Measurements from ENCODE around the gene RSAD2. TPM values are rescaled to one million over a fixed set of nuclear protein-coding genes. Genes with fewer than 3 reads are reported as not detected.

RSAD2 gene
- total RNA-seq, 1 experiment from 2014 or later = not detected

DNA sequence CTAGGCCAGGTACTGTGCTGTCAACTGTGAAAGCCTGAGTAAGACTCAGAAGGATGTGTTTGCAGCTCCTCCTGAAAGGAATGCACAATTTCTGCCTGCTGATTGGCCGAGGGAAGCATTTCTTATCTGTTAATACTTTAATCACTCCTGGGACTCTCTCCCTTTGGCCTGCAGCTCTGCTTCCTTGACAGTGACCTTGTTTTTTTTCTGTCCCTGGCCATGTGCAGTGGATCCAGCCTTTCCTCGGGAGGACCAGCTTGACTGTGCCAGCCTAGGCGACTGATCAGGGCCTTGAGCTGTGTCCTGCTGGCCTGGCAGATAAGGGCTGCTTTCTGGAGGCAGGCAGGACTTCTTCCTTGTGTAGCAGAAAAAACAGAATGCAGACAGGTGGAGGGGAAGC is 49.6 kb downstream of the RSAD2 start:
- Mint-ChIP-seq H3K27me3 (ENCODE audit: low read depth) (no peaks in the 10 kb centered on the region), H3K27ac (no peak overlapping the region), H3K36me3 (peaks cover 7% of the 10 kb centered on the region), H3K9me3 (peaks cover 14% of the 10 kb centered on the region), H3K4me3 (no peak overlapping the region), H3K4me1 (peaks cover 38% of the 10 kb centered on the region)
- POLR2A ChIA-PET = no interaction called here
- TF ChIP-seq HMGA2 (CRISPR knock-in tag; IDR thresholded peaks at IDR 0.05) = no peak
- no peak for TF ChIP-seq RORB (CRISPR knock-in tag; IDR thresholded peaks at IDR 0.05)
- no peak for TF ChIP-seq TEAD4 (CRISPR knock-in tag; IDR thresholded peaks at IDR 0.05)
- TF ChIP-seq ETV6 (CRISPR knock-in tag; IDR thresholded peaks at IDR 0.05) = no peak
- no peak for TF ChIP-seq OVOL2 (CRISPR knock-in tag; IDR thresholded peaks at IDR 0.05; ENCODE audit: borderline replicate concordance)
- TF ChIP-seq, protein P1, sequence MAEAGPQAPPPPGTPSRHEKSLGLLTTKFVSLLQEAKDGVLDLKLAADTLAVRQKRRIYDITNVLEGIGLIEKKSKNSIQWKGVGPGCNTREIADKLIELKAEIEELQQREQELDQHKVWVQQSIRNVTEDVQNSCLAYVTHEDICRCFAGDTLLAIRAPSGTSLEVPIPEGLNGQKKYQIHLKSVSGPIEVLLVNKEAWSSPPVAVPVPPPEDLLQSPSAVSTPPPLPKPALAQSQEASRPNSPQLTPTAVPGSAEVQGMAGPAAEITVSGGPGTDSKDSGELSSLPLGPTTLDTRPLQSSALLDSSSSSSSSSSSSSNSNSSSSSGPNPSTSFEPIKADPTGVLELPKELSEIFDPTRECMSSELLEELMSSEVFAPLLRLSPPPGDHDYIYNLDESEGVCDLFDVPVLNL (CRISPR knock-in tag; IDR thresholded peaks at IDR 0.05; ENCODE audit: borderline replicate concordance, low read depth) = no peak
- no peak for TF ChIP-seq SP1 (CRISPR knock-in tag; conservative IDR thresholded peaks at IDR 0.05)
- TF ChIP-seq, protein P2, sequence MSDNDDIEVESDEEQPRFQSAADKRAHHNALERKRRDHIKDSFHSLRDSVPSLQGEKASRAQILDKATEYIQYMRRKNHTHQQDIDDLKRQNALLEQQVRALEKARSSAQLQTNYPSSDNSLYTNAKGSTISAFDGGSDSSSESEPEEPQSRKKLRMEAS (CRISPR knock-in tag; IDR thresholded peaks at IDR 0.05) = no peak
- no peak for TF ChIP-seq ZNF423 (CRISPR knock-in tag; IDR thresholded peaks at IDR 0.05)
- no peak for TF ChIP-seq ZBTB43 (CRISPR knock-in tag; IDR thresholded peaks at IDR 0.05)
- TF ChIP-seq ZNF121 (CRISPR knock-in tag; IDR thresholded peaks at IDR 0.05) = no peak
- no peak for TF ChIP-seq ZNF396 (CRISPR knock-in tag; IDR thresholded peaks at IDR 0.05; ENCODE audit: borderline replicate concordance)
- TF ChIP-seq IRF2 (CRISPR knock-in tag; IDR thresholded peaks at IDR 0.05; ENCODE audit: borderline replicate concordance, low read depth) = no peak
- TF ChIP-seq ZBTB21 (CRISPR knock-in tag; IDR thresholded peaks at IDR 0.05; ENCODE audit: borderline replicate concordance) = no peak
- TF ChIP-seq ZNF138 (CRISPR knock-in tag; conservative IDR thresholded peaks at IDR 0.05) = no peak
- TF ChIP-seq GRHL2 (CRISPR knock-in tag; IDR thresholded peaks at IDR 0.05; ENCODE audit: insufficient replicate concordance, severe bottlenecking) = no peak
- DNase-seq (ENCODE audit: low spot score) (no peak), ATAC-seq (no peak)
- CTCF ChIA-PET = interaction anchor here (1.0 kb wide), 1 partner anchor 10 kb away, joined by 3 read pairs; no protein-coding TSS in a partner anchor

GRCh38 chr2:6927753-6928152 is 50.2 kb downstream of the RSAD2 start:
- ChIA-PET CTCF (interaction anchor here (1.0 kb wide), 1 partner anchor 11 kb away, joined by 3 read pairs; no protein-coding TSS in a partner anchor), POLR2A (no interaction called here)
- peaks cover 7% of the 10 kb centered on the region for H3K36me3 Mint-ChIP-seq
- H3K9me3 Mint-ChIP-seq = peaks cover 15% of the 10 kb centered on the region
- no peaks in the 10 kb centered on the region for H3K27me3 Mint-ChIP-seq (ENCODE audit: low read depth)
- no peak for DNase-seq (ENCODE audit: low spot score)
- no peak overlapping the region for H3K4me3 Mint-ChIP-seq
- H3K27ac Mint-ChIP-seq = no peak overlapping the region
- no peak for ATAC-seq
- H3K4me1 Mint-ChIP-seq = peaks cover 38% of the 10 kb centered on the region
- TF ChIP-seq STAT6 (CRISPR knock-in tag; conservative IDR thresholded peaks at IDR 0.05; ENCODE audit: low read depth) (no peak), ZNF425 (CRISPR knock-in tag; conservative IDR thresholded peaks at IDR 0.05) (no peak), RELA (CRISPR knock-in tag; IDR thresholded peaks at IDR 0.05; ENCODE audit: borderline replicate concordance) (no peak), FOXJ3 (CRISPR knock-in tag; IDR thresholded peaks at IDR 0.05; ENCODE audit: borderline replicate concordance) (no peak), FOXP1 (CRISPR knock-in tag; IDR thresholded peaks at IDR 0.05; ENCODE audit: borderline replicate concordance) (no peak), GABPB1 (CRISPR knock-in tag; IDR thresholded peaks at IDR 0.05) (no peak), HMGXB4 (CRISPR knock-in tag; IDR thresholded peaks at IDR 0.05) (no peak), NFATC4 (CRISPR knock-in tag; IDR thresholded peaks at IDR 0.05) (no peak), ZBTB21 (CRISPR knock-in tag; IDR thresholded peaks at IDR 0.05; ENCODE audit: borderline replicate concordance) (no peak)
- TF ChIP-seq, protein P3, sequence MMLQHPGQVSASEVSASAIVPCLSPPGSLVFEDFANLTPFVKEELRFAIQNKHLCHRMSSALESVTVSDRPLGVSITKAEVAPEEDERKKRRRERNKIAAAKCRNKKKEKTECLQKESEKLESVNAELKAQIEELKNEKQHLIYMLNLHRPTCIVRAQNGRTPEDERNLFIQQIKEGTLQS (CRISPR knock-in tag; conservative IDR thresholded peaks at IDR 0.05) = no peak
- TF ChIP-seq, protein P4, sequence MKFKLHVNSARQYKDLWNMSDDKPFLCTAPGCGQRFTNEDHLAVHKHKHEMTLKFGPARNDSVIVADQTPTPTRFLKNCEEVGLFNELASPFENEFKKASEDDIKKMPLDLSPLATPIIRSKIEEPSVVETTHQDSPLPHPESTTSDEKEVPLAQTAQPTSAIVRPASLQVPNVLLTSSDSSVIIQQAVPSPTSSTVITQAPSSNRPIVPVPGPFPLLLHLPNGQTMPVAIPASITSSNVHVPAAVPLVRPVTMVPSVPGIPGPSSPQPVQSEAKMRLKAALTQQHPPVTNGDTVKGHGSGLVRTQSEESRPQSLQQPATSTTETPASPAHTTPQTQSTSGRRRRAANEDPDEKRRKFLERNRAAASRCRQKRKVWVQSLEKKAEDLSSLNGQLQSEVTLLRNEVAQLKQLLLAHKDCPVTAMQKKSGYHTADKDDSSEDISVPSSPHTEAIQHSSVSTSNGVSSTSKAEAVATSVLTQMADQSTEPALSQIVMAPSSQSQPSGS (CRISPR knock-in tag; IDR thresholded peaks at IDR 0.05; ENCODE audit: borderline replicate concordance, low read depth) = no peak

All from WTC11 (cell line).